ENCODE data around the gene DENND1A.

DENND1A gene

DNA sequence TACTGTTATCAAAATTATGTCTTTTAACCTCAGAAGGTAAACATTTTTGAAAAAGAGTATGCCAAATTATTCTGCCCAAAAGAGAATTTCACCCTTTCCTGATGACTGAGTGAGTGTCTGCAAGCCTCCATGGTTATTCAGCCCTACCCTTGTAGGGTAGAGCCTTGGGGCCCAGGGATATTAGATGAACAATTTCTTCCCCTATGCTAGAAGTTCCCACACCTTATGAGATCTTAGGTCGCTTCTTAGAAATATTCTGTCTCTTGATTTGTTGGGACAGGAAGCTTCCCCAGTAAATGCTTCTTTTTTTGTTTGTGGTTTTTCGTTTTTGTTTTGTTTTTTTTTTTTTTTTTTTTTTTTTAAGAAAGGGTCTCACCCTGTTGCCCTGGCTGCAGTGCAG, 570.8 kb downstream of the DENND1A start:
- DNase-seq = no peak

DNA sequence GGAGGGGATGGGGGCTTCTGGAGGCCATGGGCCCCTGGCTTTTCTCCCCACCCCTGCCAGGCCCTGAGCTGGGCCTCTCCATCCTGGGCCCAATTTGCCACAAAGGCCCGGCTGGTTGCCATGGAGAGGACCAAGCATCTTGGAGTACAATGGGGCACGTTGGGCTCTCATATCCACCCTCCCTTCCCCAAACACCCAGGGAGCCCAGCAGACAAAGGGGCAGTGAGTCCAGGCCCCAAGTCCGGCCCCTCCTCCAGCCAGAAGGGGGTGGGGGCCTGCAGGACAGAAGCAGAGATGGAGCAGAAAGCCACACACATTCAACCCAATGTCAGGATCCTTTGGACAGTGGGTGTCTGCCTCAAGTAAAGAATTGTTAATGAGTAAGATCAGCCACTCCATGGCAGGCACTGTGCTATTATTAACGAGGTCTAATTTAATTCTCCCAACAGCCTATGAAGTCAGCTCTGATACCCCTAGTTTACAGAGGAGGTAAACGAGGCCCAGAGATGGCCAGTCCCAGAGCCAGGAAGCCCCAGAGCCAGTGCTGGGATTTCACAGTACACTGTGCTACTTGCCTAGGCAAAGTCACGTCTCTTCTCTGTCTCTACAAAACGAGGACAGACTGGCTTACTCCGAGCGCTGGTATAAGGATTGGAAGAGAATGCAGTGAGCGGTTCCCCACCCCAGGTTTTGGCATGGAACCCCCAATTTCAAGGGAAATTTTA, 571.6 kb downstream of the DENND1A start:
- no peak for DNase-seq

GRCh38 chr9:123357743-123358059, 572.2 kb downstream of the DENND1A start:
- no peak for DNase-seq

DNA sequence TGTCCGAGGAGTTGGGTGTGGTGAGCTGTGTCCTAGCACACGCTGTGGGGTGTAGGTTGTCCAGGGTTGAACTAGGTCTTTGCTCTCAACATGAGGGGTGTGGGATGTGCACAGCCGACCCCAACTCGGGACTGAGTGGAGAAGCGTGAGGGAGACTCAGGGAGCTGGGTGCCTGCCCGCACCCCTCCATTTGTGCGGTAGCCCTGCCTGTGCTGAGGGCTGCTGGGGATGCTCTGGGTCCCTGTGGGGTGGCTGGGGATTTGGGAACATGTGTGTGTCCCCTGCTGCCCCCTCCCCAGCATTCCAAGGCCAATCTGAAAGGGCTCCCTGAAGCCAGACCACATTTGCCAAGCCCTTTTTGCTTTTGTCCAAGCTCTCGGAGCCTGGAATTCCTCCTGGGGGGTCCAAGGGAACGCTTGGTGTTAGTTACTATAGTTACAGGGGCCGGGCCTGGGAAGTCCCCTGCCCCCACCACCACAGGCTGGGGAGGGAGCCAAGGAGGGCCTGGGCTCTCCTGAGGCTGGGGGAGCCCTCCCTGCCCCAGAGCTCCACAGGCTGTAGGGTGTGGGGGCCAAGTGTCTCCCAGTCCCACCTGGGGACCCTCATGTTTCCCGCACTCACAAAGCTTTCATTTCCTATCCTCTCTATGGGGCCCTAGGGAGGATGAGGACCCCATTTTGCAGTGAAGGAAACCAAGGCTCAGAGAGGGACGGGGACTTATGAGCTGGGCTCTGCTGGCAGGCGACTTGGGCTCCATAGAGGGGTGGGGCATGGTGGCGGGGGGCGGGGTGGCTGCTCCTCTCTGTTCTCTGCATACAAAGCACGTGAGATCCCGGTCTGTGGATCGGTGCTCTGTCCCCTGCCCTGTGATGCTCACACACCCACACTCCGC, 572.8 kb downstream of the DENND1A start:
- no peak for DNase-seq

- DNase-seq = no peak
These were observed 574.0 kb downstream of the DENND1A start, which contains the start of gene CRB2 for GRCh38 chr9:123355761-123356431. Gene CRB2, plus strand, starts transcription at chr9:123356197. Its CDS starts 64 bp downstream, at chr9:123356261.

DNA sequence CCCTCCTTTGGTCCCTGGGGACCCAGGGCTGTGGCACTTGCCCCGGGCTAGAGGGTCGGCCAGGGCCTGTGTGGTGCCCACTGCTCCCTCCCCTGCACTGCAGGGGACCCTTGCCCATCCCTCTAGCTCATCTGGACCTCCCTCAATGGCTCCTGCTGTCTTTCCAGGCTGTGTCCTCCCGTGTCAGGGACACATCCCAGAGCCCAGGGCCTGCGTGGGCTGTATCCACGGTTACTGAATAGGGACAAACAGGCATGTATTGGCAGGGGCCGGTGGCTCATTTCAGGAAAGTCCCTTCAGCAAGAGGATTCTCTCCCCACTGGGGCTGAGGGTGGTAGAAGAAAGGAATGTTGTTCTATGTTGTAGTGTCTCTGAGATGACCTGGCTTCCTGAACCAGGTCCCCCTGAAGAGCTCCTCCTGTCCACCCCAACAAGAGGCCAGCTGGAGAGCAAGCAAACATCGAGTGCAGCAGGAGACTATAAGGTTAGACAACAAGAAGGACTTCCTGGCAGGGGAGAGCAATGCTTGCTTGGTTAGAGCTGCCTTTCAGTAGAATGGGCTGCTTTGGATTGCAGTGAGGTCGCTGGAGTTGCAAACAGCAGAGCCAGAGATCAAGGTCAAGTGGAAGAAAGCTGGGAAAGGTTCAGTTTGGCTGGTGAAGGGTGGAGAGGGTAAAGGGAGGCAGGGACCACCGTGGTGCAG, 575.0 kb downstream of the DENND1A start:
- no peak for DNase-seq

DNA sequence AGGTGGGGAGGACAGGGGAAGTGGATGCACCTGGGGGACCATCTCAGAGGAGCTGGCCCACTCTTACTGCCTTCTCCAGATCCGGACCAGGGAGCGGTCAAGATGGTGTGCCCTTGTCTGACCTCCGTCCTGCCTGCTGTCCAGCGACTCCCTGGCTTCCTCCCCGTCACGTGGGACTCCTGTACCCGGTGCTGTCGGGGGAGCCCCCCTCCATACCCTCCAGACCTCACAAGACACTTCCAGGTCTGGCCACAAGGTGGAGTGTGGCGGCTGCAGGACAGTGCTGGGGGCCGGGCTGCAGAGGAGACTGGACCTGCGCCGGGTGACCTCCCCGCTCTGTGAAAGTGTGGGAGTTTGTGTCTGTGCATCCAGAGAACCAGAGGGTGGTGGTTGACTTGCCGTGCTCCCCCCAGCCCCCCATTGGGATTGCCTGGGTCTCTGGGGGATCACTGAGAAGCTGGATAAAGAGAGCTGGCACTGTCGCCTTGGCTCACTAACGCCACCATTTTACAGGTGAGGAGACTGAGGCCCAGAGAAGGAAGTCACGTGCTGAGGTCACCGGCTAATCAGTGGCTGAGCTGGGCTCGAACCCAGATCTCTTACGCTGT, 575.8 kb downstream of the DENND1A start:
- DNase-seq = no peak

- DNase-seq = no peak
These were observed 576.9 kb downstream of the DENND1A start for GRCh38 chr9:123353041-123353440.

GRCh38 chr9:123350590-123351310, 579.2 kb downstream of the DENND1A start:
- DNase-seq = no peak

GRCh38 chr9:123349691-123350480, 580.0 kb downstream of the DENND1A start:
- no peak for DNase-seq

DNA sequence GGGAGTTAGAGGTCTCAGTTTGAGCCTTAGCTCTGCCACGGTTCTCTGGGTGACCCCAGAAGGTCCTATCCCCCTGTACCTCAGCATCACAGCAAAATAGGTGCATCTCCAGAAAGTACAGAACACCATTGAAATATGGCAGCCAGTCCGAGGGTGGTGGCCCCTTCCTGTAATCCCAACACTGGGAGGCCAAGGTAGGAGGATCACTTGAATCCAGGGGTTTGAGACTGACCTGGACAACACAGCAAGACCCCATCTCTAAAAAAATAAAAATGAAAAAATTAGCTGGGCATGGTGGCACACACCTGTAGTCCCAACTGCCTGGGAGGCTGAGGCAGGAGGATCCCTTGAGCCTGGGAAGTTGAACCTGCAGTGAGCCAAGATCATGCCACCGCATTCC, 580.9 kb downstream of the DENND1A start:
- no peak for DNase-seq

DNA sequence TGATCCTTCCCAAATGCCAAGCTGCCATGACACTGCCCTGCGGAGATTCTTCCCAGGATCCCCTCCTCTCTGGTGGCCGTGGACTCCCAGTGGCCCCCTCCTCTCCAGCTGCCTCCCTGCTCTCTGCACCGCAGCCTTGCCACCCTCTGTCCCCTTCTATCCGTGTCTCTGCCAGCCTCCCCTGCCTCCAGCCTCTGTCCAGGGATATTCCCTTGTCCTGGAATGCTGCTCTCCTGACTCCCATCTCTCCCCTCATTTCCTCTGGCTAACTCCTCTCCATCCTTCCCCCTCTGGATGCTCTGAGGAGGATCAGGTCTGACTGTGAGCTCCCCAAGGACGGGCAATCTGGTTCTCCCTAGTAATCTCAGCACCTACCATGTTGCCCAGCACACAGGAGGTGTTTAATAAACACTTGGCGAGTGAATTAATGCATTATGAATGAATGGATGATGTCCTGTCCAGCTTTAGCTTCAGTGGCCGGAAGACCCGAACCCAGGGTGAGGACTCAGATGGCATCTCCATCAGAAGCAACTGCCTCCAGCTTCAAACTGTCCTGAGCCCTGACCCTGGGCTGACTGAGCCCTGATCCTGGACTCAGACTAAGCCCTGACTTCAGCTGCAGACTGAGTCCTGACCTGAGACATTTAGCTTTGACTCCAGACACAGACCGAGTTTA, 581.5 kb downstream of the DENND1A start:
- DNase-seq = no peak

DNA sequence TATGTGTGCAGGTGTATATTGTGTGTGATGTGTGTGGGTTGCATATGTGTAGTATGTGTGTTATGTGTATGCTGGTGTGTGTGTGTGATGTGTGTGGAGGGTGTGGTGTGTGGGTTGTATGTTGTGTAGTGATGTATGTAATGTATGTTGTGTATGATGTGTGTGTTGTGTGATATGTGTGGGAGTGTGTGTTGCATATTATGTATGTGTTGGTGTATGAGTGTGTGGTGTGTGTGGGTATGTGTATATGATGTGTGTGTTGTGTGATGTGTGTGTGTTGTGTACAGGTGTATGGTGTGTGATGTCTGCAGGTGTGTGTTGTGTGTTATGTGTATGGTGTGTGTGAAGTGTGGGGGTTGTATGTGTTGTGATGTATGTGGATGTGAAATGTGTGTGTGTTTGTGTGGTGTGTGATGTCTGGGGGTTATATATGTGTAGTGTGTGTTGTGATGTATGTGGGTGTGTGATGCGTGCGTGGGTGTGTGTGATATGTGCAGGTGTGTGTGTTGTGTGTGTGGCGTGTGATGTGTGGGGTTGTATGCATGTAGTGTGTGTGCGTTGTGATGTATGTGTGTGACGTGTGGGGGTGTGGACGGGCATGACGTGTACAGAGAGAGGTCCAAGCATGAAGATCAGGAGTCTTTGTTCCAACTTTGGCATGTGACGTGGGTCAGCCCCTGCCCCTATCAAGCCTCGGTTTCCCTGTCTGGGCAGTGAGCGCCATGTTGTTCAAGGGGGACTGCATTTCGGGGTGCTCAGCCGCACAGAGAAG, 582.5 kb downstream of the DENND1A start:
- no peak for DNase-seq

DNA sequence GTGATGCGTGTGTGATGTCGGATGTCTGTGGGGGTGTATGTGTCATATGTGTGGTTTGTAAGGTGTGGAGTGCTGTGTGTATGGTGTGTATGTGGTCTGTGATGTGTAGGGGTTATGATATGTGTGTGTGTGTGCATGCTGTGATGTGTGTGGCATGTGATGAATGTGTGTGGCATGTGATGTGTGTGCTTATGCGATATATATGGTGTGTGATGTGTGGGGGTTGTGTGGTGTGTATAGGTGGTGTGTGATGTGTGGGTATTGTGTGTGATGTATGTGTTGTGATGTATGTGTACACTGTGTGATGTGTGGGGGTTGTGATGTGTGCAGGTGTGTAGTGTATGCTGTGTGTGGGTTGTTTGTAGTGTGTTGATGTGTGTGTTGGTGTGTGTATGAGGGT, 583.1 kb downstream of the DENND1A start:
- no peak for DNase-seq

- DNase-seq = no peak
These were observed 583.9 kb downstream of the DENND1A start for GRCh38 chr9:123346026-123346425.

GRCh38 chr9:123345567-123345955, 584.4 kb downstream of the DENND1A start:
- no peak for DNase-seq

GRCh38 chr9:123344192-123344949, 585.6 kb downstream of the DENND1A start:
- no peak for DNase-seq

- no peak for DNase-seq
These were observed 586.3 kb downstream of the DENND1A start for GRCh38 chr9:123343443-123344191.

Data from NCI-H1105 (cell line).